WTC11 (cell line): Measurements from ENCODE around the gene PANX2.

Experiments used
- CTCF ChIP-seq: fragments of 200-600 bp; IDR thresholded peaks from 2 replicates; pipeline ENCODE4 v1.8.0; 2022; ENCODE audit warnings: antibody characterized with exemption
- E2F4 ChIP-seq: sonication (generic); formaldehyde crosslinking; IDR thresholded peaks from 2 replicates; pipeline ENCODE4 v1.8.1; 2022; ENCODE audit warnings: low read depth, mild to moderate bottlenecking, moderate library complexity, missing genetic modification reagents, borderline replicate concordance
- ZNF121 ChIP-seq: sonication (generic); formaldehyde crosslinking; IDR thresholded peaks from 2 replicates; pipeline ENCODE4 v1.8.0; 2023; ENCODE audit warnings: missing genetic modification reagents
- TF ChIP-seq, protein P1 (sequence below): sonication (generic); formaldehyde crosslinking; conservative IDR thresholded peaks from 2 replicates; pipeline ENCODE4 v1.8.1; 2022; ENCODE audit warnings: mild to moderate bottlenecking, missing genetic modification reagents
- TF ChIP-seq, protein P2 (sequence below): sonication (generic); formaldehyde crosslinking; IDR thresholded peaks from 2 replicates; pipeline ENCODE4 v1.8.1; 2023; ENCODE audit warnings: mild to moderate bottlenecking, missing genetic modification reagents, moderate library complexity

GRCh38 chr22:50189849-50190181 lies 19.3 kb downstream of the PANX2 start:
- no peak for TF ChIP-seq CTCF
- TF ChIP-seq, protein P1, sequence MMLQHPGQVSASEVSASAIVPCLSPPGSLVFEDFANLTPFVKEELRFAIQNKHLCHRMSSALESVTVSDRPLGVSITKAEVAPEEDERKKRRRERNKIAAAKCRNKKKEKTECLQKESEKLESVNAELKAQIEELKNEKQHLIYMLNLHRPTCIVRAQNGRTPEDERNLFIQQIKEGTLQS = no peak
- TF ChIP-seq, protein P2, sequence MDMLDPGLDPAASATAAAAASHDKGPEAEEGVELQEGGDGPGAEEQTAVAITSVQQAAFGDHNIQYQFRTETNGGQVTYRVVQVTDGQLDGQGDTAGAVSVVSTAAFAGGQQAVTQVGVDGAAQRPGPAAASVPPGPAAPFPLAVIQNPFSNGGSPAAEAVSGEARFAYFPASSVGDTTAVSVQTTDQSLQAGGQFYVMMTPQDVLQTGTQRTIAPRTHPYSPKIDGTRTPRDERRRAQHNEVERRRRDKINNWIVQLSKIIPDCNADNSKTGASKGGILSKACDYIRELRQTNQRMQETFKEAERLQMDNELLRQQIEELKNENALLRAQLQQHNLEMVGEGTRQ (CRISPR knock-in tag) = no peak
- TF ChIP-seq E2F4 = no peak
- TF ChIP-seq ZNF121 (CRISPR knock-in tag) = no peak
